H1 (cell line): ENCODE measurements around the gene PRSS2.

Source experiments
- EGR1 ChIP-seq: IDR thresholded peaks from 2 replicates; pipeline ENCODE4 v1.6.1; 2011; ENCODE audit warnings: low read depth, low read length, borderline replicate concordance
- EP300 ChIP-seq, 2 experiments: IDR thresholded peaks; 1 replicate in 1 of 2; 2 replicates in 1 of 2; pipeline ENCODE4 v1.6.1; 2011 to 2012; ENCODE audit warnings: low read depth in 2 of 2, low read length in 2 of 2, mild to moderate bottlenecking in 2 of 2, borderline replicate concordance in 1 of 2, inconsistent platforms in 1 of 2, moderate library complexity in 1 of 2
- POLR2A ChIP-seq, 2 experiments: IDR thresholded peaks; 1 replicate in 1 of 2; 2 replicates in 1 of 2; pipeline ENCODE4 v1.6.1; 2011; ENCODE audit warnings: low read depth in 2 of 2, low read length in 2 of 2, mild to moderate bottlenecking in 2 of 2; ENCODE audit errors: control extremely low read depth in 1 of 2
- TF ChIP-seq, protein P1 (sequence below), 3 experiments: IDR thresholded peaks; 1 replicate in 2 of 3; 2 replicates in 1 of 3; pipeline versions ENCODE4 v1.5.1 to v1.6.1; 2011; ENCODE audit warnings: low read length in 3 of 3, mild to moderate bottlenecking in 3 of 3, inconsistent platforms in 2 of 3, low read depth in 1 of 3, moderate library complexity in 1 of 3; ENCODE audit not compliant: insufficient read depth in 1 of 3; ENCODE audit errors: control extremely low read depth in 1 of 3

DNA sequence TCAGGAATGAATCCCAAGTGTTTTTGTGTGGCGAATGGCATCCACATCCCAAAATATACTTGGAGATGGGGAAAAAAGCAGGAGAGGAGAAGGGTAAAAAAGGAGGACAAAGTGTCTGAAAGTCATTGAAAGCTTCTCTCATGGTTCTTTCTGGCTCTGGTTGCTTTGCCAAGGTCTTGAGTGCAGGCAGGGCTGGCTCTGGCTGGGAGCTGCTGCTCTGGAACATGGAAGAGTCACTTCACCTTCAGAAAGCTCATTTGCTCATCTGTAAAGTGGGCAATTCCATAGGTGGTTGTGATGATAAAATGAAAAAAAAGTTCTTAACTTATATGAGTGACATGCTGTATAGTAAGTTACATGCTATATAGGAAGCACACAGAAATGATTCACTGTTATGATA is 2.9 kb upstream of the PRSS2 start:
- TF ChIP-seq POLR2A (IDR thresholded peaks at IDR 0.05; ENCODE audit: control extremely low read depth in 1 of 2, low read depth in 2 of 2, low read length in 2 of 2) (no peak), EGR1 (no peak), EP300 (IDR thresholded peaks at IDR 0.05; ENCODE audit: borderline replicate concordance in 1 of 2, low read depth in 2 of 2, low read length in 2 of 2) (no peak)
- TF ChIP-seq, protein P1, sequence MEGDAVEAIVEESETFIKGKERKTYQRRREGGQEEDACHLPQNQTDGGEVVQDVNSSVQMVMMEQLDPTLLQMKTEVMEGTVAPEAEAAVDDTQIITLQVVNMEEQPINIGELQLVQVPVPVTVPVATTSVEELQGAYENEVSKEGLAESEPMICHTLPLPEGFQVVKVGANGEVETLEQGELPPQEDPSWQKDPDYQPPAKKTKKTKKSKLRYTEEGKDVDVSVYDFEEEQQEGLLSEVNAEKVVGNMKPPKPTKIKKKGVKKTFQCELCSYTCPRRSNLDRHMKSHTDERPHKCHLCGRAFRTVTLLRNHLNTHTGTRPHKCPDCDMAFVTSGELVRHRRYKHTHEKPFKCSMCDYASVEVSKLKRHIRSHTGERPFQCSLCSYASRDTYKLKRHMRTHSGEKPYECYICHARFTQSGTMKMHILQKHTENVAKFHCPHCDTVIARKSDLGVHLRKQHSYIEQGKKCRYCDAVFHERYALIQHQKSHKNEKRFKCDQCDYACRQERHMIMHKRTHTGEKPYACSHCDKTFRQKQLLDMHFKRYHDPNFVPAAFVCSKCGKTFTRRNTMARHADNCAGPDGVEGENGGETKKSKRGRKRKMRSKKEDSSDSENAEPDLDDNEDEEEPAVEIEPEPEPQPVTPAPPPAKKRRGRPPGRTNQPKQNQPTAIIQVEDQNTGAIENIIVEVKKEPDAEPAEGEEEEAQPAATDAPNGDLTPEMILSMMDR (IDR thresholded peaks at IDR 0.05; ENCODE audit: control extremely low read depth in 1 of 3, insufficient read depth in 1 of 3, low read depth in 1 of 3, low read length in 3 of 3) = no peak
